WTC11 (cell line): Measurements from ENCODE around the gene ANG. TPM values are rescaled to one million over a fixed set of nuclear protein-coding genes. Genes with fewer than 3 reads are reported as not detected.

Experiments
- ATAC-seq: fragments of 200-7000 bp; cut with Tn5 transposase; 2 replicates; pipeline ENCODE4 v1.10.0; 2021; ENCODE audit warnings: mild to moderate bottlenecking, moderate library complexity
- CTCF ChIA-PET: fragments of 300-600 bp; sonication (Branson Sonifier 250); formaldehyde crosslinking; loops from one replicate; lab custom pipeline; 2021; ENCODE audit warnings: antibody characterized with exemption; lab: Charles Lee
- POLR2A ChIA-PET: fragments of 350-600 bp; sonication (Branson Sonifier 250); formaldehyde crosslinking; loops from one replicate; lab custom pipeline; 2021; ENCODE audit warnings: antibody characterized with exemption; lab: Charles Lee
- DNase-seq: peaks from one replicate; pipeline ENCODE4 v3.0.0; 2021; ENCODE audit warnings: low spot score
- H3K27ac Mint-ChIP-seq: 2 replicates; pipeline ENCODE4 v1.8.0; 2021; ENCODE audit warnings: mixed read lengths
- H3K27me3 Mint-ChIP-seq: 2 replicates; pipeline ENCODE4 v1.8.0; 2021; ENCODE audit warnings: low read depth, mild to moderate bottlenecking, moderate library complexity, mixed read lengths
- H3K36me3 Mint-ChIP-seq: 2 replicates; pipeline ENCODE4 v1.8.0; 2021; ENCODE audit warnings: mixed read lengths
- H3K4me1 Mint-ChIP-seq: 2 replicates; pipeline ENCODE4 v1.8.0; 2022; ENCODE audit warnings: mixed read lengths
- H3K4me3 Mint-ChIP-seq: 2 replicates; pipeline ENCODE4 v1.8.0; 2021; ENCODE audit warnings: mild to moderate bottlenecking, moderate library complexity, mixed read lengths
- H3K9me3 Mint-ChIP-seq: 2 replicates; pipeline ENCODE4 v1.8.0; 2021; ENCODE audit warnings: mixed read lengths
- CREM ChIP-seq: sonication (generic); formaldehyde crosslinking; IDR thresholded peaks from 2 replicates; pipeline ENCODE4 v1.8.1; 2022; ENCODE audit warnings: mild to moderate bottlenecking, missing genetic modification reagents, moderate library complexity
- KAT7 ChIP-seq: sonication (generic); formaldehyde crosslinking; IDR thresholded peaks from 2 replicates; pipeline ENCODE4 v1.8.1; 2023; ENCODE audit warnings: missing genetic modification reagents, mild to moderate bottlenecking, borderline replicate concordance
- PRRX2 ChIP-seq: fragments of 250-450 bp; sonication (Bioruptor Pico); IDR thresholded peaks from 2 replicates; pipeline ENCODE4 v1.8.0; 2021; ENCODE audit warnings: mild to moderate bottlenecking
- TCF7 ChIP-seq: sonication (generic); formaldehyde crosslinking; IDR thresholded peaks from 2 replicates; pipeline ENCODE4 v1.8.0; 2022; ENCODE audit warnings: mild to moderate bottlenecking, low read depth, missing genetic modification reagents, moderate library complexity
- total RNA-seq: library from RNA; stranded (reverse); gene quantifications from 3 replicates; pipeline ENCODE4 v1.2.3, GENCODE V29; 2021
- TF ChIP-seq, protein P1 (sequence below): fragments of 250-450 bp; sonication (Bioruptor Pico); IDR thresholded peaks from 2 replicates; pipeline ENCODE4 v1.9.0; 2021; ENCODE audit warnings: mild to moderate bottlenecking, borderline replicate concordance
- TF ChIP-seq, protein P2 (sequence below): fragments of 250-450 bp; sonication (Bioruptor Pico); IDR thresholded peaks from 2 replicates; pipeline ENCODE4 v1.9.0; 2021; ENCODE audit warnings: moderate library complexity, mild to moderate bottlenecking, inconsistent platforms, borderline replicate concordance
- TF ChIP-seq, protein P3 (sequence below): sonication (generic); formaldehyde crosslinking; IDR thresholded peaks from 2 replicates; pipeline ENCODE4 v1.8.0; 2022; ENCODE audit warnings: mild to moderate bottlenecking, missing genetic modification reagents
- TF ChIP-seq, protein P4 (sequence below): fragments of 200-600 bp; IDR thresholded peaks from 2 replicates; pipeline ENCODE4 v1.8.0; 2022; ENCODE audit warnings: antibody characterized with exemption
- TF ChIP-seq, protein P5 (sequence below): sonication (generic); formaldehyde crosslinking; IDR thresholded peaks from 2 replicates; pipeline ENCODE4 v1.8.1; 2023; ENCODE audit warnings: mild to moderate bottlenecking, missing genetic modification reagents, moderate library complexity

ANG gene
- total RNA-seq, 1 experiment from 2014 or later = 4.8 TPM

DNA sequence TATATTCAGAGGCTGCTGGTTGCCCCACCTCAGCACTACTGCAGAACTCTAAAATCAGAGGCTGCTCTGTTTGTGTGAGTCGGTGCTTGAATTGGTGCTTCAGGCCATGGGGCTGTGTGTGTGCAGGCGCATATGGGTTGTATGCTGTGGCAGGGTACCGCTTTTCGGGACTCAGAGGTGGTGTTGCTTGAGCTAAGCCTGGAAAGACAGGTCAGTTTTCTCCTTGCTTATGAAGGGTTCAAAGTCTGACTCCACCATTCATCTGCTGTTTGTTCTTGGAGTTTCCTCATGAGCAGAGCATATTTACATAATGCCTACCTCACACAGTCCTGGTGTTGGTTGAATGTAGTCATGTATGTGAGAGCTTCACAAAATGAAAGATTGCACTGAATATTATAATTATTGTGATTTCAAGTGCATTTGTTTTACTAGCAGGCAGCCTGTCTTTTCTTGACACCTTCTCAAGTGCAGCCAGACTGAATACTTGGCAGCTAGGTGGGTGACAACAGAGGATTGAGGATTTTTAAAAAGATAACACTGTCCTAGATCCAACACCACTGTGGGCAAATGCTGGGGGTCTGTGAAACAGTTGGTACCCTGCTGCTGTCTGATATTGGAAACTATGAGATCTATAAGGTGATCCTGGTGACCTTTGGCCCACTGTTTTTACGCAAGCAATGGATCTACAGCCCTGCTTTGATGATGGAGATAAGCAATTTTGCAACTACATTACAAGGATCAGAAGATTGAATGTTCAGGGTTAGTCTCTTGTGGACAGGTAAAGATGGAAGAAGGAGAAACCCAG, 1.0 kb upstream of the ANG start (continued):
- TF ChIP-seq PRRX2 (CRISPR knock-in tag) (no peak), TCF7 (no peak), CREM (no peak)
- TF ChIP-seq, protein P1, sequence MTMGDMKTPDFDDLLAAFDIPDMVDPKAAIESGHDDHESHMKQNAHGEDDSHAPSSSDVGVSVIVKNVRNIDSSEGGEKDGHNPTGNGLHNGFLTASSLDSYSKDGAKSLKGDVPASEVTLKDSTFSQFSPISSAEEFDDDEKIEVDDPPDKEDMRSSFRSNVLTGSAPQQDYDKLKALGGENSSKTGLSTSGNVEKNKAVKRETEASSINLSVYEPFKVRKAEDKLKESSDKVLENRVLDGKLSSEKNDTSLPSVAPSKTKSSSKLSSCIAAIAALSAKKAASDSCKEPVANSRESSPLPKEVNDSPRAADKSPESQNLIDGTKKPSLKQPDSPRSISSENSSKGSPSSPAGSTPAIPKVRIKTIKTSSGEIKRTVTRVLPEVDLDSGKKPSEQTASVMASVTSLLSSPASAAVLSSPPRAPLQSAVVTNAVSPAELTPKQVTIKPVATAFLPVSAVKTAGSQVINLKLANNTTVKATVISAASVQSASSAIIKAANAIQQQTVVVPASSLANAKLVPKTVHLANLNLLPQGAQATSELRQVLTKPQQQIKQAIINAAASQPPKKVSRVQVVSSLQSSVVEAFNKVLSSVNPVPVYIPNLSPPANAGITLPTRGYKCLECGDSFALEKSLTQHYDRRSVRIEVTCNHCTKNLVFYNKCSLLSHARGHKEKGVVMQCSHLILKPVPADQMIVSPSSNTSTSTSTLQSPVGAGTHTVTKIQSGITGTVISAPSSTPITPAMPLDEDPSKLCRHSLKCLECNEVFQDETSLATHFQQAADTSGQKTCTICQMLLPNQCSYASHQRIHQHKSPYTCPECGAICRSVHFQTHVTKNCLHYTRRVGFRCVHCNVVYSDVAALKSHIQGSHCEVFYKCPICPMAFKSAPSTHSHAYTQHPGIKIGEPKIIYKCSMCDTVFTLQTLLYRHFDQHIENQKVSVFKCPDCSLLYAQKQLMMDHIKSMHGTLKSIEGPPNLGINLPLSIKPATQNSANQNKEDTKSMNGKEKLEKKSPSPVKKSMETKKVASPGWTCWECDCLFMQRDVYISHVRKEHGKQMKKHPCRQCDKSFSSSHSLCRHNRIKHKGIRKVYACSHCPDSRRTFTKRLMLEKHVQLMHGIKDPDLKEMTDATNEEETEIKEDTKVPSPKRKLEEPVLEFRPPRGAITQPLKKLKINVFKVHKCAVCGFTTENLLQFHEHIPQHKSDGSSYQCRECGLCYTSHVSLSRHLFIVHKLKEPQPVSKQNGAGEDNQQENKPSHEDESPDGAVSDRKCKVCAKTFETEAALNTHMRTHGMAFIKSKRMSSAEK (CRISPR knock-in tag) = no peak
- TF ChIP-seq, all 79 proteins: peak for 0

DNA sequence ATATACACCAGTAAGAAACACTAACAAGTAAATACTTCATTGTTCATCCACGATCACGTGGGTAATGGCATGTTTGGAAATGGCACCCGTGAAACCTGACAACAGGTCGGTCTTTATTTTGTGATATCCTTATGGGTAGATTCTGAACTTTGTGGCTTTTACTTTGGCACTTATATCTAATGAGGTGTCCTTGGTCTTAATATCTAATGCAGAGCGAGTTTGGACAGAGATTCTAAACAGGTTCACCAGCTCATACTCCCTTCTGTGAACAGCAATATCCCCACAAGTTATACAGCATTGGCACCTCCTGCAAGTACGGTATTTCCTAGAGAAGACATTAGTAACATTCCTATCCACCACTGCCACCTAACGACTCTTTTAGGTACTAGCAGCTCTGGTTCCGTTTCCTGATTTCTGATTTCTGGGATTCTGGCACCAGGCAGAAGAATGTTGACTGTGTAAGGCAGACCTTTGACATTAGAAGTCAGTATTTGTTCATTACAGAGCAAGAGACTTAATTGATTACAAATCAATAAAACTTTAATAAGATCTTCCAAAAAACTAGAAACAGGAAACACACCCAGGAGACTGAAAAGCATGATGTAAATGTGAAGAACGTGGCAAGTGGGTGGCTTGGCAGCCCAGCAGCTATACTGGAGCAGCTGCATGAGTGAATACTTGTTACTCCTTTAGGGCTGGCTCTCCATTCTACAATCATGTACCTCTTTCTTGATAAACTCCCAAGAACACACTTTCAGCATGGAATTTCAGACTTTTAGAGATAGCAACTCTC, 2.5 kb downstream of the ANG start:
- peak; percentile 41 for DNase-seq
- peak; percentile 92 for ATAC-seq
- POLR2A ChIA-PET = interaction anchor here (1.0 to 1.1 kb wide), 2 partner anchors 34 to 78 kb away, joined by 3 to 4 read pairs; no protein-coding TSS in a partner anchor
- TF ChIP-seq, protein P2, sequence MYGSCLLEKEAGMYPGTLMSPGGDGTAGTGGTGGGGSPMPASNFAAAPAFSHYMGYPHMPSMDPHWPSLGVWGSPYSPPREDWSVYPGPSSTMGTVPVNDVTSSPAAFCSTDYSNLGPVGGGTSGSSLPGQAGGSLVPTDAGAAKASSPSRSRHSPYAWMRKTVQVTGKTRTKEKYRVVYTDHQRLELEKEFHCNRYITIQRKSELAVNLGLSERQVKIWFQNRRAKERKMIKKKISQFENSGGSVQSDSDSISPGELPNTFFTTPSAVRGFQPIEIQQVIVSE = no peak
- TF ChIP-seq, protein P3, sequence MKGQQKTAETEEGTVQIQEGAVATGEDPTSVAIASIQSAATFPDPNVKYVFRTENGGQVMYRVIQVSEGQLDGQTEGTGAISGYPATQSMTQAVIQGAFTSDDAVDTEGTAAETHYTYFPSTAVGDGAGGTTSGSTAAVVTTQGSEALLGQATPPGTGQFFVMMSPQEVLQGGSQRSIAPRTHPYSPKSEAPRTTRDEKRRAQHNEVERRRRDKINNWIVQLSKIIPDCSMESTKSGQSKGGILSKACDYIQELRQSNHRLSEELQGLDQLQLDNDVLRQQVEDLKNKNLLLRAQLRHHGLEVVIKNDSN (CRISPR knock-in tag) = 0 out of 2 replicates have a peak, but pooled peaks have one; percentile 12
- TF ChIP-seq, protein P4, sequence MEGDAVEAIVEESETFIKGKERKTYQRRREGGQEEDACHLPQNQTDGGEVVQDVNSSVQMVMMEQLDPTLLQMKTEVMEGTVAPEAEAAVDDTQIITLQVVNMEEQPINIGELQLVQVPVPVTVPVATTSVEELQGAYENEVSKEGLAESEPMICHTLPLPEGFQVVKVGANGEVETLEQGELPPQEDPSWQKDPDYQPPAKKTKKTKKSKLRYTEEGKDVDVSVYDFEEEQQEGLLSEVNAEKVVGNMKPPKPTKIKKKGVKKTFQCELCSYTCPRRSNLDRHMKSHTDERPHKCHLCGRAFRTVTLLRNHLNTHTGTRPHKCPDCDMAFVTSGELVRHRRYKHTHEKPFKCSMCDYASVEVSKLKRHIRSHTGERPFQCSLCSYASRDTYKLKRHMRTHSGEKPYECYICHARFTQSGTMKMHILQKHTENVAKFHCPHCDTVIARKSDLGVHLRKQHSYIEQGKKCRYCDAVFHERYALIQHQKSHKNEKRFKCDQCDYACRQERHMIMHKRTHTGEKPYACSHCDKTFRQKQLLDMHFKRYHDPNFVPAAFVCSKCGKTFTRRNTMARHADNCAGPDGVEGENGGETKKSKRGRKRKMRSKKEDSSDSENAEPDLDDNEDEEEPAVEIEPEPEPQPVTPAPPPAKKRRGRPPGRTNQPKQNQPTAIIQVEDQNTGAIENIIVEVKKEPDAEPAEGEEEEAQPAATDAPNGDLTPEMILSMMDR = peak; percentile 58; the same call in 1 of the 2 replicates
- Mint-ChIP-seq H3K27me3 (peaks cover 3% of the 10 kb centered on the region), H3K4me1 (peaks cover 4% of the 10 kb centered on the region; the same call in 1 of the 2 replicates), H3K9me3 (no peaks in the 10 kb centered on the region), H3K27ac (no peak overlapping the region), H3K36me3 (no peaks in the 10 kb centered on the region), H3K4me3 (no peak overlapping the region)
- CTCF ChIA-PET = interaction anchor here (0.6 to 4.0 kb wide), 27 partner anchors 10 to 378 kb away, joined by 3 to 47 read pairs (median 7); partner anchors contain the start of genes PIP4P1 and RNASE1

DNA sequence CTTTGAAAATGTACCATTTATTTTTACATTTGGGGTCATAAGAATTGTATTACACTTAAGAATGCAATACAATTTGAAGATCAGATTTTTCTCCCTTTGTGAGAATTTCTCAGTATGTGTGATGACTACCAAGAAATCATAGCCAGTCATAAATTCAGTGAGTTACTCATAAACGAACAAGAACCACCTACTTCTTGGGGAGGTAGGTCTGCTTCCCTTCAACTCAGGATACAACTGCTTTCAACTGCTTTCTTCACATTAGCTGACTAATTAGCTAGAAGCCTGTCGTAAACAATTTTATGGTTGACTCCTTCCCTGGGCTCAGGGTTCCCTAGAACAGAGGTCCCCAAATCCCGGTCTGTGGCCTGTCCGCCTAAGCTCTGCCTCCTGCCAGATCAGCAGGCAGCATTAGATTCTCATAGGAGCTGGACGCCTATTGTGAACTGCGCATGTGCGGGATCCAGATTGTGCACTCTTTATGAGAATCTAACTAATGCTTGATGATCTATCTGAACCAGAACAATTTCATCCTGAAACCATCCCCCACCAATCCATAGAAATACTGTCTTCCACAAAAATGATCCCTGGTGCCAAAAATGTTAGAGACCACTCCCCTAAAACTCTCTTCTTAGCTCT, 3.7 kb downstream of the ANG start:
- no peaks in the 10 kb centered on the region for H3K27me3 Mint-ChIP-seq
- H3K4me3 Mint-ChIP-seq = no peak overlapping the region
- no peak overlapping the region for H3K27ac Mint-ChIP-seq
- POLR2A ChIA-PET = no interaction called here
- no peaks in the 10 kb centered on the region for H3K9me3 Mint-ChIP-seq
- CTCF ChIA-PET = interaction anchor here (0.7 to 4.0 kb wide), 10 partner anchors 28 to 231 kb away, joined by 3 to 47 read pairs (median 14); partner anchors contain the start of gene PIP4P1
- H3K4me1 Mint-ChIP-seq = peaks cover 3% of the 10 kb centered on the region
- no peak for DNase-seq
- ATAC-seq = no peak
- no peak for TF ChIP-seq CREM
- TF ChIP-seq, protein P5, sequence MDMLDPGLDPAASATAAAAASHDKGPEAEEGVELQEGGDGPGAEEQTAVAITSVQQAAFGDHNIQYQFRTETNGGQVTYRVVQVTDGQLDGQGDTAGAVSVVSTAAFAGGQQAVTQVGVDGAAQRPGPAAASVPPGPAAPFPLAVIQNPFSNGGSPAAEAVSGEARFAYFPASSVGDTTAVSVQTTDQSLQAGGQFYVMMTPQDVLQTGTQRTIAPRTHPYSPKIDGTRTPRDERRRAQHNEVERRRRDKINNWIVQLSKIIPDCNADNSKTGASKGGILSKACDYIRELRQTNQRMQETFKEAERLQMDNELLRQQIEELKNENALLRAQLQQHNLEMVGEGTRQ (CRISPR knock-in tag) = no peak
- no peak for TF ChIP-seq KAT7 (CRISPR knock-in tag)
- TF ChIP-seq, all 79 proteins: peak for 0
- H3K36me3 Mint-ChIP-seq = no peaks in the 10 kb centered on the region
